ENCODE data around the gene CHST1.

GRCh38 chr11:45662096-45662664, 3.2 kb downstream of the CHST1 start:
- TF ChIP-seq POLR2AphosphoS5 (IDR thresholded peaks at IDR 0.05; ENCODE audit: low read depth), result no peak
- no peak for TF ChIP-seq CTCF (conservative IDR thresholded peaks at IDR 0.05; ENCODE audit: low read depth in 2 of 2)
- TF ChIP-seq ZNF331 (CRISPR knock-in tag; IDR thresholded peaks at IDR 0.05; ENCODE audit: low read depth), result no peak
- no peak for TF ChIP-seq JUNB (IDR thresholded peaks at IDR 0.05; ENCODE audit: unreplicated experiment)
- no peak for TF ChIP-seq EZH2 (IDR thresholded peaks at IDR 0.05; ENCODE audit: low read depth, unreplicated experiment)
- no peak for TF ChIP-seq EZH2phosphoT487 (IDR thresholded peaks at IDR 0.05; ENCODE audit: unreplicated experiment)
- no peak for TF ChIP-seq CREB1 (CRISPR knock-in tag; IDR thresholded peaks at IDR 0.05; ENCODE audit: low read depth)
- TF ChIP-seq, protein P1, sequence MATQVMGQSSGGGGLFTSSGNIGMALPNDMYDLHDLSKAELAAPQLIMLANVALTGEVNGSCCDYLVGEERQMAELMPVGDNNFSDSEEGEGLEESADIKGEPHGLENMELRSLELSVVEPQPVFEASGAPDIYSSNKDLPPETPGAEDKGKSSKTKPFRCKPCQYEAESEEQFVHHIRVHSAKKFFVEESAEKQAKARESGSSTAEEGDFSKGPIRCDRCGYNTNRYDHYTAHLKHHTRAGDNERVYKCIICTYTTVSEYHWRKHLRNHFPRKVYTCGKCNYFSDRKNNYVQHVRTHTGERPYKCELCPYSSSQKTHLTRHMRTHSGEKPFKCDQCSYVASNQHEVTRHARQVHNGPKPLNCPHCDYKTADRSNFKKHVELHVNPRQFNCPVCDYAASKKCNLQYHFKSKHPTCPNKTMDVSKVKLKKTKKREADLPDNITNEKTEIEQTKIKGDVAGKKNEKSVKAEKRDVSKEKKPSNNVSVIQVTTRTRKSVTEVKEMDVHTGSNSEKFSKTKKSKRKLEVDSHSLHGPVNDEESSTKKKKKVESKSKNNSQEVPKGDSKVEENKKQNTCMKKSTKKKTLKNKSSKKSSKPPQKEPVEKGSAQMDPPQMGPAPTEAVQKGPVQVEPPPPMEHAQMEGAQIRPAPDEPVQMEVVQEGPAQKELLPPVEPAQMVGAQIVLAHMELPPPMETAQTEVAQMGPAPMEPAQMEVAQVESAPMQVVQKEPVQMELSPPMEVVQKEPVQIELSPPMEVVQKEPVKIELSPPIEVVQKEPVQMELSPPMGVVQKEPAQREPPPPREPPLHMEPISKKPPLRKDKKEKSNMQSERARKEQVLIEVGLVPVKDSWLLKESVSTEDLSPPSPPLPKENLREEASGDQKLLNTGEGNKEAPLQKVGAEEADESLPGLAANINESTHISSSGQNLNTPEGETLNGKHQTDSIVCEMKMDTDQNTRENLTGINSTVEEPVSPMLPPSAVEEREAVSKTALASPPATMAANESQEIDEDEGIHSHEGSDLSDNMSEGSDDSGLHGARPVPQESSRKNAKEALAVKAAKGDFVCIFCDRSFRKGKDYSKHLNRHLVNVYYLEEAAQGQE (IDR thresholded peaks at IDR 0.05; ENCODE audit: unreplicated experiment), result no peak
- TF ChIP-seq, protein P2, sequence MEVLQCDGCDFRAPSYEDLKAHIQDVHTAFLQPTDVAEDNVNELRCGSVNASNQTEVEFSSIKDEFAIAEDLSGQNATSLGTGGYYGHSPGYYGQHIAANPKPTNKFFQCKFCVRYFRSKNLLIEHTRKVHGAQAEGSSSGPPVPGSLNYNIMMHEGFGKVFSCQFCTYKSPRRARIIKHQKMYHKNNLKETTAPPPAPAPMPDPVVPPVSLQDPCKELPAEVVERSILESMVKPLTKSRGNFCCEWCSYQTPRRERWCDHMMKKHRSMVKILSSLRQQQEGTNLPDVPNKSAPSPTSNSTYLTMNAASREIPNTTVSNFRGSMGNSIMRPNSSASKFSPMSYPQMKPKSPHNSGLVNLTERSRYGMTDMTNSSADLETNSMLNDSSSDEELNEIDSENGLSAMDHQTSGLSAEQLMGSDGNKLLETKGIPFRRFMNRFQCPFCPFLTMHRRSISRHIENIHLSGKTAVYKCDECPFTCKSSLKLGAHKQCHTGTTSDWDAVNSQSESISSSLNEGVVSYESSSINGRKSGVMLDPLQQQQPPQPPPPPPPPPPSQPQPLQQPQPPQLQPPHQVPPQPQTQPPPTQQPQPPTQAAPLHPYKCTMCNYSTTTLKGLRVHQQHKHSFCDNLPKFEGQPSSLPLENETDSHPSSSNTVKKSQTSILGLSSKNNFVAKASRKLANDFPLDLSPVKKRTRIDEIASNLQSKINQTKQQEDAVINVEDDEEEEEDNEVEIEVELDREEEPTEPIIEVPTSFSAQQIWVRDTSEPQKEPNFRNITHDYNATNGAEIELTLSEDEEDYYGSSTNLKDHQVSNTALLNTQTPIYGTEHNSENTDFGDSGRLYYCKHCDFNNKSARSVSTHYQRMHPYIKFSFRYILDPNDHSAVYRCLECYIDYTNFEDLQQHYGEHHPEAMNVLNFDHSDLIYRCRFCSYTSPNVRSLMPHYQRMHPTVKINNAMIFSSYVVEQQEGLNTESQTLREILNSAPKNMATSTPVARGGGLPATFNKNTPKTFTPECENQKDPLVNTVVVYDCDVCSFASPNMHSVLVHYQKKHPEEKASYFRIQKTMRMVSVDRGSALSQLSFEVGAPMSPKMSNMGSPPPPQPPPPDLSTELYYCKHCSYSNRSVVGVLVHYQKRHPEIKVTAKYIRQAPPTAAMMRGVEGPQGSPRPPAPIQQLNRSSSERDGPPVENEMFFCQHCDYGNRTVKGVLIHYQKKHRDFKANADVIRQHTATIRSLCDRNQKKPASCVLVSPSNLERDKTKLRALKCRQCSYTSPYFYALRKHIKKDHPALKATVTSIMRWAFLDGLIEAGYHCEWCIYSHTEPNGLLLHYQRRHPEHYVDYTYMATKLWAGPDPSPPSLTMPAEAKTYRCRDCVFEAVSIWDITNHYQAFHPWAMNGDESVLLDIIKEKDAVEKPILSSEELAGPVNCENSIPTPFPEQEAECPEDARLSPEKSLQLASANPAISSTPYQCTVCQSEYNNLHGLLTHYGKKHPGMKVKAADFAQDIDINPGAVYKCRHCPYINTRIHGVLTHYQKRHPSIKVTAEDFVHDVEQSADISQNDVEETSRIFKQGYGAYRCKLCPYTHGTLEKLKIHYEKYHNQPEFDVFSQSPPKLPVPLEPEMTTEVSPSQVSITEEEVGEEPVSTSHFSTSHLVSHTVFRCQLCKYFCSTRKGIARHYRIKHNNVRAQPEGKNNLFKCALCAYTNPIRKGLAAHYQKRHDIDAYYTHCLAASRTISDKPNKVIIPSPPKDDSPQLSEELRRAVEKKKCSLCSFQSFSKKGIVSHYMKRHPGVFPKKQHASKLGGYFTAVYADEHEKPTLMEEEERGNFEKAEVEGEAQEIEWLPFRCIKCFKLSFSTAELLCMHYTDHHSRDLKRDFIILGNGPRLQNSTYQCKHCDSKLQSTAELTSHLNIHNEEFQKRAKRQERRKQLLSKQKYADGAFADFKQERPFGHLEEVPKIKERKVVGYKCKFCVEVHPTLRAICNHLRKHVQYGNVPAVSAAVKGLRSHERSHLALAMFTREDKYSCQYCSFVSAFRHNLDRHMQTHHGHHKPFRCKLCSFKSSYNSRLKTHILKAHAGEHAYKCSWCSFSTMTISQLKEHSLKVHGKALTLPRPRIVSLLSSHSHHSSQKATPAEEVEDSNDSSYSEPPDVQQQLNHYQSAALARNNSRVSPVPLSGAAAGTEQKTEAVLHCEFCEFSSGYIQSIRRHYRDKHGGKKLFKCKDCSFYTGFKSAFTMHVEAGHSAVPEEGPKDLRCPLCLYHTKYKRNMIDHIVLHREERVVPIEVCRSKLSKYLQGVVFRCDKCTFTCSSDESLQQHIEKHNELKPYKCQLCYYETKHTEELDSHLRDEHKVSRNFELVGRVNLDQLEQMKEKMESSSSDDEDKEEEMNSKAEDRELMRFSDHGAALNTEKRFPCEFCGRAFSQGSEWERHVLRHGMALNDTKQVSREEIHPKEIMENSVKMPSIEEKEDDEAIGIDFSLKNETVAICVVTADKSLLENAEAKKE (CRISPR knock-in tag; IDR thresholded peaks at IDR 0.05), result no peak
- no peak for TF ChIP-seq ZNF114 (CRISPR knock-in tag; IDR thresholded peaks at IDR 0.05)
- no peak for TF ChIP-seq STAT1 (IDR thresholded peaks at IDR 0.05; ENCODE audit: unreplicated experiment)

Measured in GM23338 (cell line).